CD8-positive, alpha-beta memory T cell (primary cell): ENCODE results near the gene PDCD10. TPM values are rescaled to one million over a fixed set of nuclear protein-coding genes. Genes with fewer than 3 reads are reported as not detected.

Experiments
- CTCF ChIA-PET: fragments of 350-600 bp; sonication (Branson Sonifier 250); formaldehyde crosslinking; loops from one replicate; lab custom pipeline; 2021; ENCODE audit warnings: antibody characterized with exemption; lab: Charles Lee
- POLR2A ChIA-PET: fragments of 350-600 bp; sonication (Branson Sonifier 250); formaldehyde crosslinking; loops from one replicate; lab custom pipeline; 2021; ENCODE audit warnings: antibody characterized with exemption; lab: Charles Lee
- DNase-seq, 5 donors: peaks; one replicate each; pipeline versions ENCODE4 v3.0.0 to v3.0.0-alpha.2; 2020 to 2022; ENCODE audit warnings: mixed read lengths in 1 of 5
- H3K27ac ChIP-seq: one replicate; pipeline ENCODE4 v1.7.0; 2013; ENCODE audit warnings: low read depth, mild to moderate bottlenecking, low read length, moderate library complexity
- H3K27me3 ChIP-seq: 2 replicates; pipeline ENCODE4 v1.7.0; 2013; ENCODE audit warnings: low read length, mild to moderate bottlenecking; ENCODE audit not compliant: insufficient read depth, poor library complexity, severe bottlenecking
- H3K36me3 ChIP-seq: 2 replicates; pipeline ENCODE4 v1.7.0; 2013; ENCODE audit warnings: mild to moderate bottlenecking, low read length, moderate library complexity; ENCODE audit not compliant: insufficient read depth
- H3K4me1 ChIP-seq: 2 replicates; pipeline ENCODE4 v1.7.0; 2013; ENCODE audit warnings: mild to moderate bottlenecking, low read length, moderate library complexity; ENCODE audit not compliant: insufficient read depth
- H3K4me3 ChIP-seq: 2 replicates; pipeline ENCODE4 v1.7.0; 2013; ENCODE audit warnings: mild to moderate bottlenecking, low read length
- H3K9me3 ChIP-seq: 2 replicates; pipeline ENCODE4 v1.7.0; 2013; ENCODE audit warnings: mild to moderate bottlenecking, low read length
- H3K27ac Mint-ChIP-seq, 8 donors: one replicate each; pipeline ENCODE4 v1.8.0; 2020 to 2021; ENCODE audit warnings: mixed read lengths in 8 of 8, mild to moderate bottlenecking in 6 of 8, inconsistent platforms in 3 of 8, moderate library complexity in 3 of 8
- H3K27me3 Mint-ChIP-seq, 2 donors: one replicate each; pipeline ENCODE4 v1.8.0; 2020 to 2021; ENCODE audit warnings: mixed read lengths in 2 of 2, mild to moderate bottlenecking in 1 of 2, moderate library complexity in 1 of 2
- H3K36me3 Mint-ChIP-seq, 3 donors: one replicate each; pipeline ENCODE4 v1.8.0; 2020 to 2021; ENCODE audit warnings: mixed read lengths in 3 of 3, inconsistent platforms in 1 of 3, mild to moderate bottlenecking in 1 of 3
- H3K4me1 Mint-ChIP-seq, 3 donors: one replicate each; pipeline ENCODE4 v1.8.0; 2020 to 2021; ENCODE audit warnings: mixed read lengths in 3 of 3, inconsistent platforms in 1 of 3, mild to moderate bottlenecking in 1 of 3
- H3K4me3 Mint-ChIP-seq, 7 donors: one replicate each; pipeline ENCODE4 v1.8.0; 2020 to 2021; ENCODE audit warnings: mixed read lengths in 7 of 7, mild to moderate bottlenecking in 6 of 7, moderate library complexity in 4 of 7, inconsistent platforms in 2 of 7
- H3K9me3 Mint-ChIP-seq, 5 donors: one replicate each; pipeline ENCODE4 v1.8.0; 2020 to 2022; ENCODE audit warnings: mixed read lengths in 5 of 5, mild to moderate bottlenecking in 3 of 5, moderate library complexity in 2 of 5, inconsistent platforms in 1 of 5
- polyA plus RNA-seq: library from polyadenylated mRNA; unstranded; fragments of 300-500 nt; fragmentation: Illumina TruSeq; gene quantifications from one replicate; pipeline ENCODE4 v1.2.3, GENCODE V29; 2021
- total RNA-seq, 2 experiments: library from RNA; stranded (reverse); gene quantifications; one replicate each; pipeline ENCODE4 v1.2.3, GENCODE V29; 2021

Gene PDCD10
- total and polyA plus RNA-seq, 3 experiments from 2014 or later: 78.7 to 95.1 (median 81.3) TPM

DNA sequence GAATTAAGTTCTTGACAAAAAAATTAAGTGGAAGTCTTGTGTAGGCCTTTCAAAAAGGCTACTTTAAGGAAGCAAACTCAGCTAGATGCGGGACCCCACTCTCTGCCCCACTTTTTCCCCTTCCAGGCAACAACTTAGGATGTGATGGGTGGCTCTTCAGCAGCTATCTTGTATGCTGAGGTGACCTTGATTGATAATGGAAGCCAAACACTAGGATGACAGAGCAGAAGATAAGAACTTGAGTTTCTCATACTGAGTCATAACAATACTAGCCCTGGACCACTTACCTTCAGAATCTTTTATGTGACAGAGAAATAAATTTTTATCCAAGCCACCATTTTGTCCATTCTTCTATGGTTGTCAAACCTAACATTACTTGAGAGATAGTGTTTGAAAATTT, 16.1 kb downstream of the PDCD10 start:
- no peak overlapping the region for H3K27ac ChIP-seq
- H3K36me3 ChIP-seq: peaks cover 15% of the 10 kb centered on the region
- Mint-ChIP-seq H3K27me3 (no peaks in the 10 kb centered on the region), H3K36me3 (peaks cover 18 to 76% (median 20%) of the 10 kb centered on the region in 3 donors), H3K9me3 (no peaks in the 10 kb centered on the region), H3K4me3 (no peak overlapping the region), H3K27ac (peak overlapping the region in 1 of 8 donors; percentile 6), H3K4me1 (peaks cover 61 to 83% (median 80%) of the 10 kb centered on the region in 3 donors)
- no peak overlapping the region for H3K4me3 ChIP-seq
- DNase-seq: no peak
- ChIA-PET CTCF (interaction anchor here (0.7 kb wide), 1 partner anchor 17 kb away, joined by 4 read pairs; the partner anchor contains the start of gene SERPINI1), POLR2A (no interaction called here)
- no peaks in the 10 kb centered on the region for H3K9me3 ChIP-seq
- H3K27me3 ChIP-seq: no peaks in the 10 kb centered on the region
- peaks cover 23% of the 10 kb centered on the region for H3K4me1 ChIP-seq

DNA sequence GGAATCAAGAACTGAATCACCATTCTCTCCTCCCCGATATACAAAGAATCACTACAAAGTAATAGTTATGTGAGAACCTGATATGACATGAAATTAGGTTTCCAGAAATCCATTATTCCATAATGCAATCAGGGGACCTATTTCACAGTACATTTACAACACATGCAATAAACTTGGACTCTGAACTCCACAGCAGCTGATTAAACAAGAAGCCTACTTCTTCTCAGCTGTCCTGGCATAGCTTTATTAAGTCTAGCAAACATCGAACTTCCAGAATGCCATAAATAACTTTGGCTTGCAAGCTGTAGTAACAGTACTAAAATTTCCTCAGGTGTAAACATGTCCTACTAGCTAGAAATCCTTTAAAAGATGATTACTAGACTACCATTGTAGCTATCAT, 17.8 kb downstream of the PDCD10 start:
- peaks cover 64 to 83% (median 80%) of the 10 kb centered on the region in 3 donors for H3K4me1 Mint-ChIP-seq
- peaks cover 12% of the 10 kb centered on the region for H3K4me1 ChIP-seq
- no peaks in the 10 kb centered on the region for H3K9me3 ChIP-seq
- CTCF ChIA-PET: interaction anchor here (1.0 kb wide), 1 partner anchor 25 kb away, joined by 3 read pairs; no protein-coding TSS in a partner anchor
- no peak for DNase-seq
- no peak overlapping the region for H3K4me3 ChIP-seq
- no peak overlapping the region for H3K4me3 Mint-ChIP-seq
- peaks cover 18 to 73% (median 27%) of the 10 kb centered on the region in 3 donors for H3K36me3 Mint-ChIP-seq
- no peaks in the 10 kb centered on the region for H3K27me3 Mint-ChIP-seq
- no peak overlapping the region for H3K27ac Mint-ChIP-seq
- peaks cover 15% of the 10 kb centered on the region for H3K36me3 ChIP-seq
- no peak overlapping the region for H3K27ac ChIP-seq
- H3K9me3 Mint-ChIP-seq: no peaks in the 10 kb centered on the region
- H3K27me3 ChIP-seq: no peaks in the 10 kb centered on the region
- POLR2A ChIA-PET: no interaction called here

DNA sequence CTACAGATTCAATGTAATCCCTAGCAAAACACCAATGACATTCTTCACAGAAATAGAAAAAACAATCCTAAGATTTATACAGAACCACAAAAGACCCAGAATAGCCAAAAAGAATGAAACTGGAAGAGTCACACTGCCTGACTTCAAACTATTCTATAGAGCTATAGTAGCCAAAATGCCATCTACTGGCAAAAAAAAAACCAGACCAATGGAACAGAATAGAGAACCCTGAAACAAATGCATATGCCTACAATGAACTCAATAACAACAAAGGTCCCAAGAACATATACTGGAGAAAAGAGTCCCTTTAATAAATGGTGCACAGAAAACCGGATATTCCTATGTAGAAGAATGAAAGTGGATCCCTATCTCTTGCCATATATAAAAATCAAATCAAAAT, 19.8 kb downstream of the PDCD10 start:
- H3K27ac Mint-ChIP-seq: peak overlapping the region in 2 of 8 donors; percentile 0 to 2
- H3K36me3 ChIP-seq: peaks cover 20% of the 10 kb centered on the region

DNA sequence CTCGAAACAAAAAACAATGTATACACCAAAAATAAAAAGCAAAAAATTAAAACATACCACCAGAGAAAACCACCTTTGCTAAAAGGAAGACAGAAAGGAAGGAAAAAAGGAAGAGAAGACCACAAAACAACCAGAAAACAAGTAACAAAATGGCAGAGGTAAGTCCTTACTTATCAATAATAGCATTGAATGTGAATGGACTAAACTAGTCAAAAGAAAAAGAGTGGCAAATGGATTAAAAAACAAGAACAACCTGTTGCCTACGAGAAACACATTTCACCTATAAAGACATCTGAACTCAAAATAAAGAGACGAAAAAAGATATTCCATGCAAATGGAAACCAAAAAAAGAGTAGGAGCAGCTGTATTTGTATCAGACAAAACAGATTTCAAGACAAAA, 22.2 kb downstream of the PDCD10 start:
- peaks cover 4 to 77% (median 31%) of the 10 kb centered on the region in 3 donors for H3K36me3 Mint-ChIP-seq
- peak overlapping the region in 1 of 7 donors; percentile 18 for H3K4me3 Mint-ChIP-seq
- peaks cover 12% of the 10 kb centered on the region for H3K4me1 ChIP-seq
- ChIA-PET CTCF (no interaction called here), POLR2A (no interaction called here)
- H3K27ac Mint-ChIP-seq: peak overlapping the region in 3 of 8 donors; percentile 29 to 61 (median 51)
- DNase-seq: no peak
- H3K9me3 Mint-ChIP-seq: no peaks in the 10 kb centered on the region
- H3K4me3 ChIP-seq: no peak overlapping the region
- no peaks in the 10 kb centered on the region for H3K27me3 Mint-ChIP-seq
- no peaks in the 10 kb centered on the region for H3K9me3 ChIP-seq
- no peak overlapping the region for H3K27ac ChIP-seq
- peaks cover 14% of the 10 kb centered on the region for H3K36me3 ChIP-seq
- no peaks in the 10 kb centered on the region for H3K27me3 ChIP-seq
- peaks cover 70 to 89% (median 86%) of the 10 kb centered on the region in 3 donors for H3K4me1 Mint-ChIP-seq

More for the DNA sequence above, 19.8 kb downstream of the PDCD10 start:
- Mint-ChIP-seq H3K27me3 (no peaks in the 10 kb centered on the region), H3K9me3 (no peaks in the 10 kb centered on the region), H3K4me3 (no peak overlapping the region), H3K36me3 (peaks cover 18 to 77% (median 34%) of the 10 kb centered on the region in 3 donors), H3K4me1 (peaks cover 67 to 83% (median 82%) of the 10 kb centered on the region in 3 donors)
- ChIA-PET CTCF (no interaction called here), POLR2A (no interaction called here)
- Histone ChIP-seq H3K4me3 (no peak overlapping the region), H3K27me3 (no peaks in the 10 kb centered on the region), H3K4me1 (peaks cover 12% of the 10 kb centered on the region), H3K9me3 (no peaks in the 10 kb centered on the region), H3K27ac (no peak overlapping the region)
- no peak for DNase-seq

DNA sequence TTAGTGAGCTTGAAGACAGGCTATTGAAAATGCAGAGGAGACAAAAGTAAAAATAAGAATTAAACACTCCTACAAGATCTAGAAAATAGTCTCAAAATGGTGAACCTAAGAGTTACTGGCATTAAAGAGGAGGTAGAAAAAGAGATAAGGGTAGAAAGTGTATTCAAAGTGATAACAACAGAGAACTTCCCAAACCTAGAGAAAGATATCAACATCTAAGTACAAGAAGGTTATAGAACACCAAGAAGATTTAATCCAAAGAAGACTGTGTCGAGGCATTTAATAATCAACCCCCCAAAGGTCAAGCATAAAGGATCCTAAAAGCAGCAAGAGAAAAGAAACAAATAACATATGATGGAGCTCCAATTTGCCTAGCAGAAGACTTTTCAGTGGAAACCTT, 23.3 kb downstream of the PDCD10 start:
- Mint-ChIP-seq H3K36me3 (peaks cover 4 to 78% (median 31%) of the 10 kb centered on the region in 3 donors), H3K27me3 (no peaks in the 10 kb centered on the region), H3K4me1 (peaks cover 68 to 93% (median 86%) of the 10 kb centered on the region in 3 donors), H3K9me3 (no peaks in the 10 kb centered on the region), H3K27ac (peak overlapping the region in 4 of 8 donors; percentile 0 to 70 (median 28)), H3K4me3 (no peak overlapping the region)
- H3K27ac ChIP-seq: no peak overlapping the region
- ChIA-PET POLR2A (no interaction called here), CTCF (no interaction called here)
- H3K9me3 ChIP-seq: no peaks in the 10 kb centered on the region
- peaks cover 14% of the 10 kb centered on the region for H3K36me3 ChIP-seq
- peaks cover 12% of the 10 kb centered on the region for H3K4me1 ChIP-seq
- no peaks in the 10 kb centered on the region for H3K27me3 ChIP-seq
- H3K4me3 ChIP-seq: no peak overlapping the region
- no peak for DNase-seq

DNA sequence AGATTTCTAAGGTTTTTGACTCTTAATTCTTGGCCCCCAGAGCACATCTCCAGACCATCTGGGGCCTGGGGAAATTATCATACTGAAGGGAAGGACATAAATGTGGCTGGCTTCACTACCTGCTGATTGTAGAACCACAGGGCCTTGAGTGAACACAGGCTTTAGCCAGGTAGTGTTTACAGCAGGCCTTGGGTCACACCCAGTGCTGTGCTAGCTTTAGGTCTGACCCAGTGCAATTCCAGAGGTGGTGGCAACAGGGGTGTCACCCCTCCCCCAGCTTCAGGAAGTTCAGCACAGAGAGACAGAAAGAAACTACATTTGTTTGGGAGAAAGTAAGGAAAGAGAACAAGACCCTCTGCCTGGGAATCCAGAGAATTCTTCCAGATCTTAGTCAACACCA, 24.1 kb downstream of the PDCD10 start:
- DNase-seq: no peak
- no peak overlapping the region for H3K4me3 Mint-ChIP-seq
- peak overlapping the region in 4 of 8 donors; percentile 29 to 76 (median 63) for H3K27ac Mint-ChIP-seq
- H3K4me1 ChIP-seq: peaks cover 12% of the 10 kb centered on the region
- no peaks in the 10 kb centered on the region for H3K9me3 Mint-ChIP-seq
- no peaks in the 10 kb centered on the region for H3K27me3 Mint-ChIP-seq
- H3K36me3 ChIP-seq: peaks cover 14% of the 10 kb centered on the region
- ChIA-PET POLR2A (no interaction called here), CTCF (no interaction called here)
- H3K4me3 ChIP-seq: no peak overlapping the region
- H3K9me3 ChIP-seq: no peaks in the 10 kb centered on the region
- no peaks in the 10 kb centered on the region for H3K27me3 ChIP-seq
- no peak overlapping the region for H3K27ac ChIP-seq
- peaks cover 67 to 93% (median 87%) of the 10 kb centered on the region in 3 donors for H3K4me1 Mint-ChIP-seq
- peaks cover 4 to 79% (median 31%) of the 10 kb centered on the region in 3 donors for H3K36me3 Mint-ChIP-seq

DNA sequence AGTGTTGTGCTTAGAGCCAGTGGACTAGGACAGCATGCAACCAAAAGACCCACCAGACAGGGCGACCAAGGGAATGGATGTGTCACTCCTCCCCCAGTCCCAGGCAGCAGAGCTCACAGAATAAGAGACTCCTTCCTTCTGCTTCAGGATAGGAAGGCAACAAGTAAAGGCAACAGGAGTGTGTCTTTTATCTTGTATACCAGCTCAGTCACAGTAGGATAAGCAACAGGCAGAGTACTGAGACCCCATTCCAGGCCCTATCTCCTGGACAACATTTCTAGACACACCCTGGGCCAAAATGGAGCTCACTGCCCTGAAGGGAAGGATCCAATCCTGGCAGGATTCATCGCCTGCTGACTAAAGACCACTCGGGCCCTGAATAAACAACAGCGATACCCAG, 25.0 kb downstream of the PDCD10 start:
- Histone ChIP-seq H3K36me3 (peaks cover 14% of the 10 kb centered on the region), H3K9me3 (no peaks in the 10 kb centered on the region), H3K27ac (no peak overlapping the region), H3K27me3 (no peaks in the 10 kb centered on the region), H3K4me3 (no peak overlapping the region), H3K4me1 (peaks cover 12% of the 10 kb centered on the region)
- H3K27ac Mint-ChIP-seq: peak overlapping the region in 2 of 8 donors; percentile 47 to 82
- ChIA-PET CTCF (no interaction called here), POLR2A (no interaction called here)
- H3K27me3 Mint-ChIP-seq: no peaks in the 10 kb centered on the region
- H3K9me3 Mint-ChIP-seq: no peaks in the 10 kb centered on the region
- H3K4me3 Mint-ChIP-seq: no peak overlapping the region
- H3K4me1 Mint-ChIP-seq: peaks cover 61 to 88% (median 83%) of the 10 kb centered on the region in 3 donors
- peaks cover 4 to 73% (median 31%) of the 10 kb centered on the region in 3 donors for H3K36me3 Mint-ChIP-seq
- DNase-seq: no peak

DNA sequence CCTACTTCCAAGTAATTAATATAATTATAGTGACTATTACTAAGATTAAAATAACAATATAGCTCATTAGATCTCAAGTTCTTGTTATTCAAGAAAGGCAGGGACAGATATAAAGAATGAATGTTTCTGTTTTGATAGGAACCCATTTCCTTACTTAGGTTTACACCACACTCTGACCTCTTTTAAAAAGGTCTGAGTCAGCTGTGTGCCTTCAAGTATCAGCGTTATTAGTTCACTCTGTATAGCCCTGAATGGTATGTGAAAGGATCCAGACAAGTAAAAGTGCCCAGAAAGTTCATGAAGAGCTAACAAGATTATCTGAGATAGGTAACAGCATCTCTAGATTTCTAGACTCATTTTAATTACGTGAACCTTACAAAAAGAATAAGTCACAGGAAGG, 28.9 kb downstream of the PDCD10 start:
- peaks cover 33 to 59% (median 52%) of the 10 kb centered on the region in 3 donors for H3K4me1 Mint-ChIP-seq
- no peak overlapping the region for H3K27ac ChIP-seq
- no peak overlapping the region for H3K4me3 ChIP-seq
- ChIA-PET CTCF (no interaction called here), POLR2A (no interaction called here)
- no peak overlapping the region for H3K4me3 Mint-ChIP-seq
- H3K27me3 ChIP-seq: no peaks in the 10 kb centered on the region
- no peaks in the 10 kb centered on the region for H3K9me3 Mint-ChIP-seq
- H3K27ac Mint-ChIP-seq: peak overlapping the region in 5 of 8 donors; percentile 6 to 51 (median 43)
- H3K36me3 ChIP-seq: peaks cover 23% of the 10 kb centered on the region
- DNase-seq: no peak
- H3K9me3 ChIP-seq: no peaks in the 10 kb centered on the region
- peaks cover 12 to 77% (median 19%) of the 10 kb centered on the region in 3 donors for H3K36me3 Mint-ChIP-seq
- H3K27me3 Mint-ChIP-seq: no peaks in the 10 kb centered on the region
- H3K4me1 ChIP-seq: no peaks in the 10 kb centered on the region
